ENCODE measurements around the gene TLE3. TPM values are rescaled to one million over a fixed set of nuclear protein-coding genes. Genes with fewer than 3 reads are reported as not detected.
A peak's percentile ranks its signal among the peaks of the same experiment; 100 is the strongest.
"Not testable (repeated sequence)": the region's sequence is repeated elsewhere in the genome, so short reads cannot be mapped to it uniquely, and the experiment has no call there.

TLE3 gene
- total RNA-seq, result 8.3 and 13.3 TPM in 2 replicates

DNA sequence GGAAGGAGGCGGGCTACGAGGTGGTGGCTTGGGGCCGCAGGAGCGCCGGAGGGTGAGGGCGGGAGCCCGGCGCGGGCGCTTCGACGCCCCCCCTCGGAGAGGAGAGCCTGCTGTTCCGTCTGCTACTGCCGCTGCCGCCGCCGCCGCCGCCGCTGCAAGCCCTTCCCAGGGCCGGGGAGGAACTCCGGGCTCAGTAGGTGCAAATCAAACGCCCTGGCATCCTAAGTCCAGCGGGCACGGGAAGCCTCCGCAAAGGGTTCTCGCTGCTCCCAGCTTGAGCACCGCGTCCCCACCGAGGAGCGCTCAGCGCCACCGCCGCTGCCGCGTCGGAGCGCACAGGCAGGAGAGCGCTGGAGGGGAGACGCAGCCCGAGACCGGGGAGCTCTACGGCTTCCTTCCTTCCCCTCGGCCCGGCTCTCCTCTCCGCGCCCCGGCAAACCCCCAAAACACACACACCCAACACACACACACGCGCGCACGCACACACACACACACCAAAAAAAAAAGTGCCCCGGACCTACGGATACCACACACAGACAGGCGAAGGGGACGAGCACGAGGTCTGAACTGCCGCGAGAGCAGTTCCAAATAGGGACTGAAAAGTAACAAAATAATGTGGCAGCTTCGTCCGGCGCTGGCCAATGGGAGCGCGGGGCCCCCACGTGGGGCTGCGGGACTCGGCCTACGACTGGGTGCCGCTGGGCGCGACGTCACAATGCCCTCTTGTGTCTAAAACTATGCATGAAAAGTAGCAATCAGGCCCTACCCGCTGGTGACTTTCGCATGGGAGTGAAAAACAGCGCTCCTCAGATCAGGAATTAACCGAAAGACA lies at the start of gene TLE3:
Gene TLE3, minus strand, starts transcription at position 597 of the 832 bp plus-strand sequence. CDS start 1,119 bp downstream, outside the sequence.
- DNase-seq (ENCODE audit: low read depth in 2 of 2), result peak; percentile 99

DNA sequence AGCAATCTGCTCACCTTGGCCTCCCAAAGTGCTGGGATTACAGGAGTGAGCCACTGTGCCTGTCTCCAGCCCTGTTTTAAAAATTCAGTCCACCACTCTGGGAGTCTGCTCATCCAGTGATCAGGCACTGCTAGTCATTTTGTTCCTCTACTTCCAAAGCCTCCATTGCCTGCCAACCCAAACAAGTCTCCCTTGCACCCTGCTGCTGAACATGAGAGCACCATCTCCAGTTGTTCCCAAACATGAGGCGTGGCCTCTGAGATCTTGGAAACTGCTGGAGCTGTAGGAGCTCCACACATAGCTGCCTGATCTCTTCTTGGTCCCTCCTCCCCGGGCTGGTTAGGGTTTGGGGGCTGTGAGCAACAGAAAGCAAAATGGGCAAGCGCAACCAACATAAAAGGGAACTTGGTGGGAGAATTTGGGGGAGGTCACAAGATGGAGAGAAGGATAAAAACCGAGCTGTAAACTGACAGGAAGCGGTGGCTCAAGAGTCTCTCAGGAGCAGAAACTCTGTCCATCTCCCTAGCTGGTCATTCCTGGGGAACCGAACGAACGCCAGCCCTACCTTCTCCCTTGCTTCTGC lies 49.6 kb upstream of the TLE3 start:
- no peak for DNase-seq (ENCODE audit: low read depth in 2 of 2)

- no peak for DNase-seq (ENCODE audit: low read depth in 2 of 2)
These were observed 49.1 kb upstream of the TLE3 start for GRCh38 chr15:70146771-70147170.

DNA sequence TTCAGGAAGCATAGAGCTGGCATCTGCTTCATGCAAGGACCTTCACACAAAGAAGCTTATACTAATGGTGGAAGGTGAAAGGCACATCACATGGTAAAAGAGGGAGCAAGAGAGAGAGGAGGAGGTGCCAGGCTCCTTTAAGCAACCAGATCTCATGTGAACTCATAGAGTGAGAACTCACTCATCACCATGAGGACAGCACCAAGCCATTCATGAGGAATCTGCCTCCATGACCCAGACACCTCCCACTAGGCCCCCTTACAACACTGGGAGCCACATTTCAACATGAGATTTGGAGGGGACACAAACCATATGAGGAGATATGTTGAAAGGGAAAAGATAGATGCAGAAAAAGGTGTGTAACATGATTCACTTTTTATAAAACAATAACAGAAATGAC lies 48.4 kb upstream of the TLE3 start:
- DNase-seq (ENCODE audit: low read depth in 2 of 2), result no peak

- DNase-seq (ENCODE audit: low read depth in 2 of 2), result no peak
These were observed 47.5 kb upstream of the TLE3 start for GRCh38 chr15:70145261-70145660.

DNA sequence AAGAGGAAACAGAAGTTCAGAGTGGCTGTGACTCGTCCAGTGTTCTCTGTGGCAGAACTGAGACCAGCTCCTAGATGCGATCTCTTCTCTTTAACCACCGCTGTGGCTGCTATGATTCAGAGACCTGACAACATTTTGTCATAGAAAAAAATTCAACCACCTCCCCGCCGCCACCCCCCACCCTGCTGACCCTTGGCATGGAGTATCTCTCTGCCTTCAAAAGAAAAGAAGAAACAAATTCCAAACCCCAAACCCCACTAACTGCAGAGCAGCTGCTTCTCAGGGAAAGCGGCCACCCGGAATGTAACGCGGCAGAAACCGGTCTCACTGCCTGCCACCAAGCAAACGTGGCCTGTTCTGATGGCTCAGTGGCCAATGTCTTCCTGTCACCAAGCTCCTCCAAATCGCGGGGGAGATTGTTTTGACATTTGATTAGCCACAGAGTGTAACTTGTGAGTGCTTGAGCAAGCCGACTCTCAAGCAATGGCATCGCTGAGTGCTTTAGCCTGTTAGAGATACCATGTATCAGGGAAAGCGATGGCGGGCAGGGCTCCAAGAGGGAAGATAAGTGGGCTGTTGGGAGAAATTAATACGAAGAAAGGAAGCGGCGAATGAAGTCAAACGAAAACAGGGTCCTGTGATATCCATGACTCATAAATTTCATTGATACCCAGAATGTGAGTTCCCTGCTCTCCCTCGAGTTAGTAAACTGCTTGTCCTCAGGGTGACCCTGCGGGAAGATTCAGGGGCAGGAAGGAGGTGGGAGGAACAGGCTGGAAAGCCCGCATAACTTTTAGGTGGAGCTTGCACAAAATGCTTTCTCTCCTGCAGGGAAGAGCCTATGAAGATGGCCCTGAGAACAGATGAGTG lies 44.8 kb upstream of the TLE3 start:
- DNase-seq (ENCODE audit: low read depth in 2 of 2), result peak in 1 of 2 donors; percentile 59

- no peak for DNase-seq (ENCODE audit: low read depth in 2 of 2)
These were observed 44.3 kb upstream of the TLE3 start for GRCh38 chr15:70142072-70142321.

GRCh38 chr15:70141376-70142071 lies 43.8 kb upstream of the TLE3 start:
- no peak for DNase-seq (ENCODE audit: low read depth in 2 of 2)

DNA sequence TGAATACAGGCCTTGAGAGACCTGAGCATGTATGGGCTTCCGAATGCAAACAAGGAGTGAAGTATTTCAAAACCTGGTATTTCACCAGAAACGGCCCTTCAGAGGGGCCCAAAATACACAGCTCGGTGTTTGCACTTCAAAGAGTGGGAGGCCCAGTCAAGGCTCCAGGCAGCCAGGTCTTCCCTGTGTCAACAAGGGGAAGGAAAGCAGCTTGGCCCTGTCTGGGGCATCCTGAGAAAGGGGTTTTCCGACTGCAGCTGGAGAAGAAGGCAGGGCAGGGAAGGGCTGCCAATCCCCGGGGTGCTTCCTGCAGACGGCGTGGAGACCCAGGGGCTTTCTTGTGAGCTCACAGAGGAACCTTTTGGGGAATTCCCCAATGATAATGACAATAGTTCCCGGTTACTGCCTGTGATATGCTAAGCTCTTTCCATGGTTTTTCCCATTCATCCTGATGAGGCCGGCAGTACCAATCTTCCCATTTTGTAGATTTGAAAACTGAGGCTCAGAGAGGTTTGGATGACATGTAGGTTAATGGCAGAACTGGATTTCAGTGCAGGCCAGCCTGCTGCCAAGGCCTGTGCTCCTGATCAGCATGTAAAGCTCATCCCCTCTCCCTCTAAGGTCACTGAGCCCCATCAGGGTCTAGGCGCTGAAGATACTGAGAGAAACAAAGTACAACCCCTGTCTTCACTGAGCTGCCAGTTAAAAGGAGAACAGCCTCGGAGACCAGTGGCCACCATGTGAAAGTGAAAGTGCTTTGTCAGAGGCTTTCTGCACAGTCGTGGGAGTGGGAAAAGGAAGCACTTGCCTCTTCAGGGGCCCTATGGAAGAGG lies 43.0 kb upstream of the TLE3 start:
- peak; percentile 59 to 79 for DNase-seq (ENCODE audit: low read depth in 2 of 2)

DNA sequence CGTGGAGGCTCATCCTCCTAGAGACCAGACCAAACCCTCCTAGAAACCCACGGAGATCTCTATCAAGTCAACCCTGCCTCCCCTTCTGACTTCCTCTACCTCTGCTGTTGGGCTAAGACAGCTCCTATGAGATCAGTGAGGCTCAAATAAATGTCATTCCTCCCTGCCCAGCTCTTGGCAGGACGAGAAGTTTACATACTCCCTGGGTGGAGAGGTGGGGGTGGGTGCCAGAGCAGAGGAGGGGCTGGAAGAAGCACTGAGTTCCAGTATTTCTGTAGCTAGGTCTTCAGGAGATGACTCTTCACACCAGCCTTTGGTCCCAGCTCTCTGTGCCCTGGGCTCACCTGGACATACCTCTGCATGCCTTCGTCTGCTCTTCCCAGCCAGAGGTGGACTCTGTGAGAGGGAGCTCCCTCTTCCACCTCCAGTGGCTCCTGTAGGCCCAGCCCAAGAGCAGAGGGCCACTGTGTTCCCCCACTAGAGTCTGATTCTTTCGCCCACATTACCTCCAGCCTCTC lies 42.4 kb upstream of the TLE3 start:
- no peak for DNase-seq (ENCODE audit: low read depth in 2 of 2)

- DNase-seq (ENCODE audit: low read depth in 2 of 2), result no peak
These were observed 40.2 kb upstream of the TLE3 start for GRCh38 chr15:70137967-70138366.

DNA sequence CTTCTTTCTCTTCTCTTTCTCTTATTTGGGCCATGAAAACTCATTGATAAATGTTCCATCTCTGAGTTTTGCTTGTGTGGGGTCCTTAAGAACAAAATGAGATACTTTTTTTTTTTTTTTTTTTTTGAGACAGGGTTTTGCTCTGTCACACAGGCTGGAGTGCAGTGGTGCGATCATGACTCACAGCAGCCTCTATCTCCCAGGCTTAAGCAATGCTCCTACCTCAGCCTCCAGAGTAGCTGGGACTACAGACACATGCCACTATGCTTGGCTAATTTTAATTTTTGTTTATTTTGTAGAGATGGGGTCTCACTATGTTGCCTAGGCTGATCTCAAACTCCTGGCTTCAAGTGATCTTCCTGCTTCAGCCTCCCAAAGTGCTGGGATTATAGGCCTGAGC lies 39.3 kb upstream of the TLE3 start:
- not testable (repeated sequence) for DNase-seq (ENCODE audit: low read depth in 2 of 2)

DNA sequence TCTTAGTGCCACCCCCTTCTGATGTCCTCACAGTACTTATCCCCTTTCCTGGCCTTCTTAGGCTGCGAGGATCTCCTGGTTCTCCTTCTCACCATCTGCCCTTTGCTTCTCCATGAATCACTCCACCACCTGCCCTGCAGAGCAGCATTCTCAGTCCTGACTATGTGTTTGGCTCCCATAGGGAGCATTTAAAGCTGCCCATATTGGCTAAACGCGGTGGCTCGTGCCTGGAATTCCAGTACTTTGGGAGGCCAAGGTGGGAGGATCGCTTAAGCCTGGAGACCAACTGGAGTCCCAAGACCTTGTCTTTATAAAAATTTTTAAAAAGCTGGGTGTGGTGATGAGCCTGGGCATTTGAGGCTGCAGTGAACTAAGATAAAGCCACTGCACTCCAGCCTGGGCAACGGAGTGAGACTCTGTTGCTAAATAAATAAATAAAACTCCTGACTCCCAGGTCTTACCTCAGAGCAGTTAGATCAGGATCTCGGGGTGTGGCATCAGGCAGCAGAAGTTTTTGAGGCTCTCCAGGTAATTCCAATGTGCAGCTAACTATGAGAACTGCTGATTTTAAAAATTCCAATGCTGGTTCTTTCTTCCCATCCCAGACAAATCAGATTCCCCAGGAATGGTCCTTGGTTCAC lies 36.2 kb upstream of the TLE3 start:
- no peak for DNase-seq (ENCODE audit: low read depth in 2 of 2)

- no peak for DNase-seq (ENCODE audit: low read depth in 2 of 2)
These were observed 35.6 kb upstream of the TLE3 start for GRCh38 chr15:70133296-70133695.

DNA sequence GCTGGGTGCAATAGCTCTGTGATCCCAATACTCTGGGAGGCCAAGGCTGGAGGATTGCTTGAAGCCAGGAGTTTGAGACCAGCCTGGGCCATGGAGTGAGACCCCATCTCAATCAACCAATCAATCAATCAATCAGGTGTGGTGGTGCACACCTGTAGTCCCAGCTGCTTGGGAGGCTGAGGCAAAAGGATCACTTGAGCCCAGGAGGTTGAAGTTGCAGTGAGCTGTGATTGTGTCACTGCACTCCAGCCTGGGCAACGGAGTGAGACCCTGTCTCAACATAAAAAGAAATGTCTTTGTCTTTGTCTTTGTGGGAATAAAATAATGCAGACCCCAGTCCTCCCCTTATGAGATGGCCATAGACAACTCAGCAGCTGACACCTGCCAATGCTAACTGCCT lies 34.9 kb upstream of the TLE3 start:
- no peak for DNase-seq (ENCODE audit: low read depth in 2 of 2)

- DNase-seq (ENCODE audit: low read depth in 2 of 2), result no peak
These were observed 34.4 kb upstream of the TLE3 start for GRCh38 chr15:70132139-70132538.

DNA sequence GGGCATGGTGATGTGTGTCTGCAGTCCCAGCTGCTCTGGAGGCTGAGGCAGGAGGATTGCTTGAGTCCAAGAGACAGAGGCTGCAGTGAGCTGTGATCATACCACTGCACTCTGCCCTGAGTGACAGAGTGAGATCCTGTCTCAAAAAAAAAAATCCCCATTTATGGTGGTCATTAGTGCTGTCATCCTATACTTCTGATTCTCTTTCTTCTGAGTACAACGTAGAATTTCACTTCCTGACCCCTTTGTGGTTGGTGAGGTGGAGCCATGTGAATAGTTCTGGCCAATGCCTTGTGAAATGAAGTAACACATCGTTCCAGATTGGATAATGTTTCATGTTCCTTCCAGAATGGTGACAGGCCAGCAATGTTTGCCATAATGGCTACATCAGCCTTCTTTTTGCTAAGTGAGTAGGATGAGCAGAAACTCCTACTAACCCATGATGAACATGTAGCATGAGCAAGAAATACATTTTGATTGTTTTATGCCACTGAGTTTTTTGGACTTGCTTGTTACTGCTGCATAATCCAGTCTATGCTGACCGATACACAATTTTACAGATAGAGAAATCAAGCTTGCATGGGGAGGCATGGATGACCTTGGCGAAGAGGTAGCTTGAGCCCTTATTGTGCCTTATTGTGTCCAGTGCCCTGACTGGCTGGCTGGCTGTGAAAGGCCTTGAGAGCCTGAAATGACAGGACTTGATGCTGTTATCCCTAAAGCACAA lies 30.9 kb upstream of the TLE3 start:
- no peak for DNase-seq (ENCODE audit: low read depth in 2 of 2)

GRCh38 chr15:70127770-70128413 lies 30.2 kb upstream of the TLE3 start:
- peak in 1 of 2 donors; percentile 42 for DNase-seq (ENCODE audit: low read depth in 2 of 2)

DNA sequence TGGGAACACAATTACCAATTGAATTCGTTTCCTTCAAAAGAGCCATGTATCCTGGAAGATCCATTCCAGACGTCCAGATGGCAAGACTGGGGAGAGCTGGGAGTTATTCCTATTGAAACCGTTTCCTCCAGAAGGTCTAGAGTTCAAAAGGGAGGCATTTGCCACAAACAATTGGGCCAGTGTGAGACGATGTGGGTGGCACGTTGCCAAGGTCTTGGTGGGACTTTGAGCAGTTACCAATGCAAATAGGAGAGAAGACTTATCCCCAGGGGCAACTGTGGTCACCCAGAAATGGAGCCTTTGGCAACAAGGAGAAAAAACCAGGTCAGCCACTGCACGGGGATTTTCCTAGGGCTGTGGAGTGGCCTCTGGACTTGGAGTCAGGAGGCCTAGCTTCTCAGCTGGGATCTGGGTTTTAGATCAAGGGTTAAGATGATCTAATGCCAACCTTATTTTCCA lies 29.6 kb upstream of the TLE3 start:
- DNase-seq (ENCODE audit: low read depth in 2 of 2), result peak in 1 of 2 donors; percentile 90
